Breast epithelium (tissue), 4 donors: ENCODE data around the gene CSH1. TPM values are rescaled to one million over a fixed set of nuclear protein-coding genes. Genes with fewer than 3 reads are reported as not detected.

ENCODE experiments used
- DNase-seq, 2 donors: peaks; one replicate each; pipeline ENCODE4 v3.0.0-alpha.2; 2019; ENCODE audit warnings: low spot score in 2 of 2
- H3K27ac ChIP-seq, 2 donors: fragments of 200-600 bp; sonication (generic) in 1 of 2; one replicate each; pipeline ENCODE4 v1.5.1; 2016 to 2019; ENCODE audit warnings: mild to moderate bottlenecking in 1 of 2
- H3K27me3 ChIP-seq, 2 donors: fragments of 200-600 bp; sonication (generic) in 1 of 2; one replicate each; pipeline versions ENCODE4 v1.5.1 to v1.6.0; 2017 to 2019; ENCODE audit warnings: control low read depth in 1 of 2, mild to moderate bottlenecking in 1 of 2
- H3K36me3 ChIP-seq: fragments of 200-600 bp; one replicate; pipeline ENCODE4 v1.5.1; 2019
- H3K4me1 ChIP-seq, 2 donors: fragments of 200-600 bp; sonication (generic); one replicate each; pipeline ENCODE4 v1.5.1; 2016 to 2019; ENCODE audit warnings: control low read depth in 1 of 2
- H3K4me3 ChIP-seq, 3 donors: fragments of 200-600 bp; sonication (generic); 1 replicate in 2 of 3; 2 replicates in 1 of 3; pipeline ENCODE4 v1.5.1; 2016 to 2019; ENCODE audit warnings: mild to moderate bottlenecking in 3 of 3, moderate library complexity in 2 of 3
- H3K9me3 ChIP-seq, 2 donors: fragments of 200-600 bp; sonication (generic) in 1 of 2; one replicate each; pipeline ENCODE4 v1.5.1; 2016 to 2019; ENCODE audit warnings: control low read depth in 1 of 2
- CTCF ChIP-seq, 3 donors: fragments of 450-650 bp; IDR thresholded peaks; one replicate each; pipeline ENCODE4 v1.5.1; 2016 to 2017; ENCODE audit warnings: antibody characterized with exemption in 3 of 3, mild to moderate bottlenecking in 3 of 3, moderate library complexity in 3 of 3
- POLR2A ChIP-seq: fragments of 450-650 bp; IDR thresholded peaks from one replicate; pipeline ENCODE4 v1.6.1; 2016; ENCODE audit warnings: antibody characterized with exemption, mild to moderate bottlenecking, moderate library complexity
- POLR2AphosphoS5 ChIP-seq, 3 donors: sonication (generic); formaldehyde crosslinking; IDR thresholded peaks; one replicate each; pipeline ENCODE4 v1.6.1; 2017; ENCODE audit warnings: antibody characterized with exemption in 3 of 3
- intact Hi-C: fragments of 100-400 bp; cut with DNase I; formaldehyde crosslinking; loops from one replicate; pipeline ENCODE4 v1.15.1; 2023; ENCODE audit warnings: low total_unique reads
- total RNA-seq, 3 donors: library from RNA; depleted of rRNA; stranded (reverse); fragments of >200 nt; gene quantifications; one replicate each; pipeline ENCODE4 v1.1.0, GENCODE V29; 2016

The CSH1 gene
- total RNA-seq, 3 donors from 2014 or later, result not detected

DNA sequence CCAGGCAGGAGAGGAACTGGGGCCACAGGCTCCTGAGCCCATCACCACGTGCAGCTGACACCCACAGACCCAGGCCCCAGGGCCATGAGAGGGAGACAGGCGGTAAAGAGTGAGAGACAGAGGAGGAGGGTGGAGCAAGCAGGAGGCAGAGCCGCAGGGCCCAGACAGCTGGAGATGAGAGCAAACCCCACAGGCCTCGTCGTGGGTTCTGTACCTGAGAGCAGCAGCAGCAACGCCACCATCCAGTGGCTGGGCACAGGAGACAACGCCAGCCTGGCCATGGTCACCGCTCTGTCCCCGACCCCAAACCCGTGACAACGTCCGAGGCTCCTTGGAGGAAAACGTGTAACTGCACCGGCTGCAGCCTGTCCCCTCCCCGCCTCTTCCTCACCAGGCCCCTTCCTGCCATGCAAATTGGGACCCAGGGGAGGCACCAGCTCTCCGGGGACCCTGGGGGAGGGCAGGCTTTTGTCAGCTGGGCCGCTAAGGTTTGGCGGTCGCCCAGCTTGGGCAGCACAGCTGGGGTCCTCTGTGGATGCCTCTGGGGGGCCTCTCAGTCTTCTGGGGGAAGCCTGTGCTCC is 35.7 kb upstream of the CSH1 start, which contains the start of gene CD79B:
CD79B (minus strand) TSS at position 351 of the 581 bp plus-strand sequence; CDS start at position 281, 70 bp downstream.
- no peaks in the 10 kb centered on the region for H3K4me1 ChIP-seq
- TF ChIP-seq CTCF (IDR thresholded peaks at IDR 0.05) (no peak), POLR2A (no peak), POLR2AphosphoS5 (IDR thresholded peaks at IDR 0.05) (no peak)
- no peaks in the 10 kb centered on the region for H3K27me3 ChIP-seq
- no peaks in the 10 kb centered on the region for H3K9me3 ChIP-seq
- intact Hi-C loops, result no loop called here
- no peaks in the 10 kb centered on the region for H3K36me3 ChIP-seq
- no peak for DNase-seq
- peak within 1 kb of the TSS; percentile 60 to 75 for H3K27ac ChIP-seq
- peak within 1 kb of the TSS in 2 of 3 donors; percentile 11 to 49 for H3K4me3 ChIP-seq

DNA sequence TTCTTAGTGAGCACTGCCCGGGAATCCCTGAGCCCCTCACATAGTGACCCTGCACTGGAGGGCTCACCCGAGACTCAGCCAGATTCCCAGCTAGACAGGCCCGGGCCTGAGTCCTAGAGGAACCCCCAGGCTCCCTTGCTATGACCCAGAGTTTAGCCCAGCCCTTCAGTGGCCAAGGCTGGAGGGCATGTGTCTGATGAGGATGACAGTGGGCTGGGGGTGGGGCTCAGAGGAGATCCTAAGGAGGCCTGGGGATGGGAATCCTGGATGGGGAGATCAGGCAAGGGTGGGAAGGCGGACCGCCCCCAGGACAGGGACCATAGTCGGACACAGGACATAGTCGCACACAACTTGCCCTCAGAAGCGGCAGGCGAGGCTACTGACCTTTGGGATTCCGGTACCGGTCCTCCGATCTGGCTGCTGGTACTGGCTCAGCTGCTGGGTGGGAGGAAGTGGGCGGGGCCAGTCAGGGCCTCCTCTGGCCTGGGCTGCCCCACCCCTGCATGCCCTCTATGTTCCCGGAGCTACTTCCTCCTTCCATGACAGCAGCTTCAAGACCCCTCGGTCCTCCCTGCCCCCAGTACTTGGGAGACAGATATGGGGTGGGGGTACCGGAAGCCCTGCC is 34.7 kb upstream of the CSH1 start:
- no peaks in the 10 kb centered on the region for H3K9me3 ChIP-seq
- intact Hi-C loops, result no loop called here
- no peaks in the 10 kb centered on the region for H3K36me3 ChIP-seq
- peak in 1 of 2 donors; percentile 30 for DNase-seq
- H3K27me3 ChIP-seq, result no peaks in the 10 kb centered on the region
- peak overlapping the region; percentile 60 to 75 for H3K27ac ChIP-seq
- H3K4me3 ChIP-seq, result peak overlapping the region in 2 of 3 donors; percentile 11 to 49
- no peak for TF ChIP-seq CTCF (IDR thresholded peaks at IDR 0.05)
- no peak for TF ChIP-seq POLR2AphosphoS5 (IDR thresholded peaks at IDR 0.05)
- no peak for TF ChIP-seq POLR2A
- no peaks in the 10 kb centered on the region for H3K4me1 ChIP-seq

DNA sequence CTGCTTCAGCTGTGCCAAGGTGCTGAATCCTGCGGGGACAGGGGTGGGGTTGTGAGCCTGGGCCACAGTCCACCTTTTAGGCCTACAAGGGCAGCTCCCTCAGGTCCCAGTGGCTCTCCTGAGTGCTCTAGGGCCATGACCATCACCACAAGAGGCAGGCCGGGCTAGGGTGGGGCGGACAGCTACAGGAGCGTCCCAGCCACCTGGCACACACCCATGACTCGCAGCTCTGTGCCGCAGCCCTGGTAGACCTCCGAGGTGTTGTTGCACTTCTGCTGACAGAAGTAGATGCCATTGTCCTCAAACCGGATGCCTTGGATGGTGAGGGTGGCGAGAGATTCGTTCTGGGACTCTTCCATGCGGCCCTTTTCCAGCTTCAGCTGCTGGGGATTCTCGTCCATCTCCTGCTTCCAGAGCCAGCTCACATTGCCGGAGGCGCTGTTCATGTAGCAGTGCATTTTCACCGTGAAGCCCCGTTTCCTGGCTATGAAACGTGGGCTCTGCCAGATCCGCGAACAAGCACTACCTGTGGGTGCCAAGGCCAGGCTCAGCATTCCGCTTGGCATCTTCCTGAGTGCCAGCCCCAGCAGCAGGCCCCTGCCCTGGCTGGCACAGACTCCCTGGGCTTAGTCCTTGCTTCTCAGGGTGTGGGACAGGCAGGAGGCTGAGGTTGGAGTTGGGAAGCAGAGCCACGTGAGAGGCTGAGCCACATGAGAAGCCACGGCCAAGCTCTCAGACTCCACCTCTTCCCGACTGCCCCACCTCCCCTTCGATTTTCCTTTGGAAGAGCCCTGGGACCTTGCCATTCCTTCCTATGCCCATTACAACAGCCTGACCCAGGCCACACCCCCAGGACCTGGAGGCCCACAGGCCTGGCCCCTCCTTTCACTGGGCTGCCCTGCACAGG is 33.7 kb upstream of the CSH1 start:
- Histone ChIP-seq H3K27me3 (no peaks in the 10 kb centered on the region), H3K4me3 (peak overlapping the region in 2 of 3 donors; percentile 15 to 49), H3K4me1 (no peaks in the 10 kb centered on the region), H3K9me3 (no peaks in the 10 kb centered on the region), H3K27ac (peak overlapping the region; percentile 60 to 75), H3K36me3 (no peaks in the 10 kb centered on the region)
- DNase-seq, result peak in 1 of 2 donors; percentile 71
- TF ChIP-seq POLR2AphosphoS5 (IDR thresholded peaks at IDR 0.05) (no peak), POLR2A (no peak), CTCF (IDR thresholded peaks at IDR 0.05) (no peak)
- intact Hi-C loops, result no loop called here

- no peak overlapping the region for H3K4me3 ChIP-seq
- DNase-seq, result no peak
- no peaks in the 10 kb centered on the region for H3K9me3 ChIP-seq
- H3K27me3 ChIP-seq, result no peaks in the 10 kb centered on the region
- TF ChIP-seq POLR2A (no peak), CTCF (IDR thresholded peaks at IDR 0.05) (no peak), POLR2AphosphoS5 (IDR thresholded peaks at IDR 0.05) (no peak)
- intact Hi-C loops, result no loop called here
- no peaks in the 10 kb centered on the region for H3K36me3 ChIP-seq
- H3K4me1 ChIP-seq, result no peaks in the 10 kb centered on the region
- no peak overlapping the region for H3K27ac ChIP-seq
Observed at GRCh38 chr17:63928966-63929695, 32.8 kb upstream of the CSH1 start.
